WTC11 (cell line): ENCODE data around the gene ZBTB18.

Experiments used
- ATF2 ChIP-seq: sonication (generic); formaldehyde crosslinking; IDR thresholded peaks from 2 replicates; pipeline ENCODE4 v1.8.1; 2022; ENCODE audit warnings: low read depth, missing genetic modification reagents, borderline replicate concordance
- CREM ChIP-seq: sonication (generic); formaldehyde crosslinking; IDR thresholded peaks from 2 replicates; pipeline ENCODE4 v1.8.1; 2022; ENCODE audit warnings: mild to moderate bottlenecking, missing genetic modification reagents, moderate library complexity
- E2F5 ChIP-seq: sonication (generic); formaldehyde crosslinking; IDR thresholded peaks from 2 replicates; pipeline ENCODE4 v1.8.1; 2022; ENCODE audit warnings: mild to moderate bottlenecking, moderate library complexity, missing genetic modification reagents
- ELF4 ChIP-seq: sonication (generic); formaldehyde crosslinking; IDR thresholded peaks from 2 replicates; pipeline ENCODE4 v1.8.1; 2022; ENCODE audit warnings: low read depth, mild to moderate bottlenecking, moderate library complexity, missing genetic modification reagents
- ETV6 ChIP-seq: sonication (generic); formaldehyde crosslinking; IDR thresholded peaks from 2 replicates; pipeline ENCODE4 v1.8.1; 2022; ENCODE audit warnings: mild to moderate bottlenecking, missing genetic modification reagents
- GABPB1 ChIP-seq: sonication (generic); formaldehyde crosslinking; IDR thresholded peaks from 2 replicates; pipeline ENCODE4 v1.8.1; 2023; ENCODE audit warnings: mild to moderate bottlenecking, missing genetic modification reagents
- NFE2L1 ChIP-seq: sonication (generic); formaldehyde crosslinking; IDR thresholded peaks from 2 replicates; pipeline ENCODE4 v1.8.1; 2023; ENCODE audit warnings: missing genetic modification reagents
- SMAD4 ChIP-seq: sonication (generic); formaldehyde crosslinking; IDR thresholded peaks from 2 replicates; pipeline ENCODE4 v1.8.0; 2022; ENCODE audit warnings: mild to moderate bottlenecking, missing genetic modification reagents
- ZNF232 ChIP-seq: sonication (generic); formaldehyde crosslinking; IDR thresholded peaks from 2 replicates; pipeline ENCODE4 v1.8.0; 2022; ENCODE audit warnings: mild to moderate bottlenecking, missing genetic modification reagents
- ZNF317 ChIP-seq: sonication (generic); formaldehyde crosslinking; IDR thresholded peaks from 2 replicates; pipeline ENCODE4 v1.8.1; 2023; ENCODE audit warnings: low read depth, mild to moderate bottlenecking, moderate library complexity, missing genetic modification reagents, borderline replicate concordance
- TF ChIP-seq, protein P1 (sequence below): fragments of 200-600 bp; IDR thresholded peaks from 2 replicates; pipeline ENCODE4 v1.8.0; 2022; ENCODE audit warnings: antibody characterized with exemption
- TF ChIP-seq, protein P2 (sequence below): sonication (generic); formaldehyde crosslinking; IDR thresholded peaks from 2 replicates; pipeline ENCODE4 v1.8.0; 2022; ENCODE audit warnings: mild to moderate bottlenecking, missing genetic modification reagents
- TF ChIP-seq, protein P3 (sequence below): sonication (generic); formaldehyde crosslinking; IDR thresholded peaks from 2 replicates; pipeline ENCODE4 v1.8.0; 2023; ENCODE audit warnings: mild to moderate bottlenecking, missing genetic modification reagents

DNA sequence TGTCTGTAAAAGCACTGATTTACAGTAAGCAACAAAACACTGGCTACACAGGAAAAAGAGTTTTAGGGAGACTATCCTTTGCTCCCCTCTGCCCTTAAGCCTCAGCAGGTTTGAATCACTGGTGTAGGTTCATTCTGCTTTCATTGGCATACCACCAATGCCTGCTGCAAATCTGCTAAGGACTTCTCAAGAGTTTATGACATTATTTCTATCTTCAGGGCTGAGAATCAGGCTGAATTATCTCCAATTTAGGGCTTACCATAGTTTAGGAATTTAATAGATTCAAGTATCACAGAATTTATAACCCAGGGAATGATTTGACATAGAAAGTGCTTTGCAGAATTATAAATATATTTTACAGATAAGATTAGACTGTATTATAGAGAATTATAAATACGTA, 6.7 kb upstream of the ZBTB18 start:
- TF ChIP-seq ZNF317 (CRISPR knock-in tag) (no peak), SMAD4 (CRISPR knock-in tag) (no peak), ELF4 (no peak), E2F5 (no peak), GABPB1 (CRISPR knock-in tag) (no peak), CREM (CRISPR knock-in tag) (no peak), ATF2 (no peak), ETV6 (CRISPR knock-in tag) (no peak), NFE2L1 (no peak), ZNF232 (CRISPR knock-in tag) (no peak)
- TF ChIP-seq, protein P1, sequence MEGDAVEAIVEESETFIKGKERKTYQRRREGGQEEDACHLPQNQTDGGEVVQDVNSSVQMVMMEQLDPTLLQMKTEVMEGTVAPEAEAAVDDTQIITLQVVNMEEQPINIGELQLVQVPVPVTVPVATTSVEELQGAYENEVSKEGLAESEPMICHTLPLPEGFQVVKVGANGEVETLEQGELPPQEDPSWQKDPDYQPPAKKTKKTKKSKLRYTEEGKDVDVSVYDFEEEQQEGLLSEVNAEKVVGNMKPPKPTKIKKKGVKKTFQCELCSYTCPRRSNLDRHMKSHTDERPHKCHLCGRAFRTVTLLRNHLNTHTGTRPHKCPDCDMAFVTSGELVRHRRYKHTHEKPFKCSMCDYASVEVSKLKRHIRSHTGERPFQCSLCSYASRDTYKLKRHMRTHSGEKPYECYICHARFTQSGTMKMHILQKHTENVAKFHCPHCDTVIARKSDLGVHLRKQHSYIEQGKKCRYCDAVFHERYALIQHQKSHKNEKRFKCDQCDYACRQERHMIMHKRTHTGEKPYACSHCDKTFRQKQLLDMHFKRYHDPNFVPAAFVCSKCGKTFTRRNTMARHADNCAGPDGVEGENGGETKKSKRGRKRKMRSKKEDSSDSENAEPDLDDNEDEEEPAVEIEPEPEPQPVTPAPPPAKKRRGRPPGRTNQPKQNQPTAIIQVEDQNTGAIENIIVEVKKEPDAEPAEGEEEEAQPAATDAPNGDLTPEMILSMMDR: no peak
- TF ChIP-seq, protein P2, sequence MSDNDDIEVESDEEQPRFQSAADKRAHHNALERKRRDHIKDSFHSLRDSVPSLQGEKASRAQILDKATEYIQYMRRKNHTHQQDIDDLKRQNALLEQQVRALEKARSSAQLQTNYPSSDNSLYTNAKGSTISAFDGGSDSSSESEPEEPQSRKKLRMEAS (CRISPR knock-in tag): no peak
- TF ChIP-seq, protein P3, sequence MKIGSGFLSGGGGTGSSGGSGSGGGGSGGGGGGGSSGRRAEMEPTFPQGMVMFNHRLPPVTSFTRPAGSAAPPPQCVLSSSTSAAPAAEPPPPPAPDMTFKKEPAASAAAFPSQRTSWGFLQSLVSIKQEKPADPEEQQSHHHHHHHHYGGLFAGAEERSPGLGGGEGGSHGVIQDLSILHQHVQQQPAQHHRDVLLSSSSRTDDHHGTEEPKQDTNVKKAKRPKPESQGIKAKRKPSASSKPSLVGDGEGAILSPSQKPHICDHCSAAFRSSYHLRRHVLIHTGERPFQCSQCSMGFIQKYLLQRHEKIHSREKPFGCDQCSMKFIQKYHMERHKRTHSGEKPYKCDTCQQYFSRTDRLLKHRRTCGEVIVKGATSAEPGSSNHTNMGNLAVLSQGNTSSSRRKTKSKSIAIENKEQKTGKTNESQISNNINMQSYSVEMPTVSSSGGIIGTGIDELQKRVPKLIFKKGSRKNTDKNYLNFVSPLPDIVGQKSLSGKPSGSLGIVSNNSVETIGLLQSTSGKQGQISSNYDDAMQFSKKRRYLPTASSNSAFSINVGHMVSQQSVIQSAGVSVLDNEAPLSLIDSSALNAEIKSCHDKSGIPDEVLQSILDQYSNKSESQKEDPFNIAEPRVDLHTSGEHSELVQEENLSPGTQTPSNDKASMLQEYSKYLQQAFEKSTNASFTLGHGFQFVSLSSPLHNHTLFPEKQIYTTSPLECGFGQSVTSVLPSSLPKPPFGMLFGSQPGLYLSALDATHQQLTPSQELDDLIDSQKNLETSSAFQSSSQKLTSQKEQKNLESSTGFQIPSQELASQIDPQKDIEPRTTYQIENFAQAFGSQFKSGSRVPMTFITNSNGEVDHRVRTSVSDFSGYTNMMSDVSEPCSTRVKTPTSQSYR (CRISPR knock-in tag): no peak
